ENCODE measurements around the gene ITGB2. TPM values are rescaled to one million over a fixed set of nuclear protein-coding genes. Genes with fewer than 3 reads are reported as not detected.

Gene ITGB2
- total RNA-seq, 1 experiment from 2014 or later, result 45.1 TPM

GRCh38 chr21:44957901-44958451 is 37.3 kb upstream of the ITGB2 start:
- no peak for DNase-seq
- TF ChIP-seq EZH2 (IDR thresholded peaks at IDR 0.05; ENCODE audit: low read length, unreplicated experiment) (no peak), EZH2phosphoT487 (IDR thresholded peaks at IDR 0.05; ENCODE audit: borderline replicate concordance, low read length) (no peak), CTCF (conservative IDR thresholded peaks at IDR 0.05; ENCODE audit: low read depth, low read length) (no peak)
- ChIA-PET POLR2A (ENCODE audit: unreplicated experiment) (no interaction called here), CTCF (no interaction called here)
- Histone ChIP-seq H3K4me1 (ENCODE audit: insufficient read depth, low read length) (no peaks in the 10 kb centered on the region), H3K27me3 (ENCODE audit: low read length) (no peaks in the 10 kb centered on the region), H4K20me1 (ENCODE audit: low read length) (0 out of 2 replicates have a peak, but pooled peaks cover 12% of the 10 kb centered on the region), H3K4me2 (ENCODE audit: low read length) (no peak overlapping the region), H3K79me2 (ENCODE audit: low read length) (peaks cover 75% of the 10 kb centered on the region), H2AFZ (ENCODE audit: low read length) (no peak overlapping the region), H3K4me3 (ENCODE audit: low read length) (no peak overlapping the region), H3K9me3 (ENCODE audit: low read length) (no peaks in the 10 kb centered on the region), H3K36me3 (ENCODE audit: low read depth, low read length) (peaks cover 46% of the 10 kb centered on the region), H3F3A (ENCODE audit: low read length, unreplicated experiment) (no peaks in the 10 kb centered on the region), H3K27ac (ENCODE audit: low read length) (no peak overlapping the region), H3K9ac (ENCODE audit: low read length) (no peak overlapping the region), H3K9me2 (replicated peaks; ENCODE audit: low read length) (no peaks in the 10 kb centered on the region)
- intact Hi-C loops (cut with micrococcal nuclease), result no loop called here
- no TSS peak for BruUV-seq (replicated peaks)
- ATAC-seq, result no peak

GRCh38 chr21:44957047-44957831 is 36.5 kb upstream of the ITGB2 start:
- peaks cover 76% of the 10 kb centered on the region for H3K79me2 ChIP-seq (ENCODE audit: low read length)
- ChIA-PET CTCF (no interaction called here), POLR2A (ENCODE audit: unreplicated experiment) (no interaction called here)
- H3K9me3 ChIP-seq (ENCODE audit: low read length), result no peaks in the 10 kb centered on the region
- no TSS peak for BruUV-seq (replicated peaks)
- no peak overlapping the region for H3K27ac ChIP-seq (ENCODE audit: low read length)
- H3K9me2 ChIP-seq (replicated peaks; ENCODE audit: low read length), result no peaks in the 10 kb centered on the region
- no peak overlapping the region for H3K9ac ChIP-seq (ENCODE audit: low read length)
- H4K20me1 ChIP-seq (ENCODE audit: low read length), result 0 out of 2 replicates have a peak, but pooled peaks cover 12% of the 10 kb centered on the region
- intact Hi-C loops (cut with micrococcal nuclease), result no loop called here
- H3K4me1 ChIP-seq (ENCODE audit: insufficient read depth, low read length), result no peaks in the 10 kb centered on the region
- no peak overlapping the region for H3K4me2 ChIP-seq (ENCODE audit: low read length)
- H2AFZ ChIP-seq (ENCODE audit: low read length), result no peak overlapping the region
- no peaks in the 10 kb centered on the region for H3F3A ChIP-seq (ENCODE audit: low read length, unreplicated experiment)
- no peak for TF ChIP-seq EZH2 (IDR thresholded peaks at IDR 0.05; ENCODE audit: low read length, unreplicated experiment)
- no peak for TF ChIP-seq EZH2phosphoT487 (IDR thresholded peaks at IDR 0.05; ENCODE audit: borderline replicate concordance, low read length)
- TF ChIP-seq CTCF (conservative IDR thresholded peaks at IDR 0.05; ENCODE audit: low read depth, low read length), result no peak
- no peak for DNase-seq
- H3K27me3 ChIP-seq (ENCODE audit: low read length), result no peaks in the 10 kb centered on the region
- no peak for ATAC-seq
- peaks cover 40% of the 10 kb centered on the region for H3K36me3 ChIP-seq (ENCODE audit: low read depth, low read length)
- no peak overlapping the region for H3K4me3 ChIP-seq (ENCODE audit: low read length)
